ENCODE data around the gene GFRA1.

GFRA1 gene

DNA sequence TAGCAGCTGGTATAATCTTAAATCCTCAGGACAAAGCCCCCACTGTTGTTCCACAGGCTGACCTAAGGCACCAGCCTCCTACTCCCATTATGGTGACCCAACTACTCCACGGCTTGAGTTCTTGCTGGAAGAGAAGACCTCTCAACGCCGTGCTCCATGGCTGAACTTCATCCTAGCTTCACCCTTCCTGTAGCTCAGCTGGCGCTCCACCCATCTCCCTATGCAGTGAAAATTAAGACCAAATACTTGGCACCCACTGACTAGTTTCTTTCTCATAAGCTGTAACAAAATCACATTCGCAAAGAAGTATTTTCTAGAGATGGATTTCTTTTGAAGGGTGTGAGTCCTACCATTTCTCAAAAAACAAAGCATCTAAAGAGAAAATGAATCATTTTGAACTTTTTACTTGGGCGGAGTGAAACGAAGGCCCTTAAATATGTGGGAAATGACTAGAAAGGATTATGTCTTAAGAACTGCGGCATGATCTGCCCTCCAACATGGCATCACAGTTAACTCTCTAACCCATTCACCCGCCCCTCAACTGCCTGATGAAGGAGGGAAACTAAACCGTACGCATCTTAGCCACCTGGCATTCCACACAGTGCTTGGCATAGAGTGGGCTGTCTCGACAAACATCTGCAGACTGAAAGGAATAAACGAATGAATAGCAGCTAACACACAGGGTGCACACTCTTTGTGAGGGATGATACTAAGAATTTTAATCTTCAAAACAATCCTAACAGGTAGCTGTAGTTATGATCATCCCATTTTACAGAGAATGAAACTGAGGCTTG, 32.7 kb downstream of the GFRA1 start:
- H3K4me1 ChIP-seq (ENCODE audit: control insufficient read depth, insufficient read depth, low read length, poor library complexity, severe bottlenecking), result no peaks in the 10 kb centered on the region
- H3K36me3 ChIP-seq (ENCODE audit: control insufficient read depth, insufficient read depth, low read length), result no peaks in the 10 kb centered on the region
- H3K27ac ChIP-seq (ENCODE audit: low read depth, low read length, severe bottlenecking), result no peak overlapping the region
- H3K9me3 ChIP-seq (ENCODE audit: control insufficient read depth, low read length), result no peaks in the 10 kb centered on the region
- H3K4me3 ChIP-seq (ENCODE audit: extremely low read depth, insufficient read depth, low read length, poor library complexity, severe bottlenecking), result no peak overlapping the region
- 90 to 92% methylated on average over 4 to 7 of the region's 13 CpGs for WGBS, 2 experiments (ENCODE audit: insufficient coverage in 2 of 2)

DNA sequence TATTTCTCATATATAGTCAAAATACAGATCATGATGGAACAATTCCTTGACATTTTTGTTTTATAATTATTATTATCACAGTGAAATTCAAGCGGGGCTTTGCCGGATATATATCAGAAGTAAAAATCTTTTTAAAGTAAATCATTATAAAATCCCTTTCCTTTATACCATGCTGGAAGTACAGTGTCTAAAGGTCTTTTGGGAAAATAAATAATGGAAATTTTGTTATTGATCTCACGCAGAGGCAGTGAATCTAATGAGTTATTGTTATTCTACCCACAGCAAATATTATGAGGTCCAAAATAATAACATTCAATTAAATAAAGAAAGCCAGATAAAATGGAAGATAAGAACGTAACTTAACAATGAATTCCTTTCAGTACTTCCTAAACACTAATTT, 33.8 kb downstream of the GFRA1 start:
- Histone ChIP-seq H3K36me3 (ENCODE audit: control insufficient read depth, insufficient read depth, low read length) (no peaks in the 10 kb centered on the region), H3K9me3 (ENCODE audit: control insufficient read depth, low read length) (no peaks in the 10 kb centered on the region), H3K4me1 (ENCODE audit: control insufficient read depth, insufficient read depth, low read length, poor library complexity, severe bottlenecking) (no peaks in the 10 kb centered on the region), H3K27ac (ENCODE audit: low read depth, low read length, severe bottlenecking) (no peak overlapping the region), H3K4me3 (ENCODE audit: extremely low read depth, insufficient read depth, low read length, poor library complexity, severe bottlenecking) (no peak overlapping the region)
- no CpG with 5 or more reads among the region's 4 CpGs for WGBS, 2 experiments (ENCODE audit: insufficient coverage in 2 of 2)

DNA sequence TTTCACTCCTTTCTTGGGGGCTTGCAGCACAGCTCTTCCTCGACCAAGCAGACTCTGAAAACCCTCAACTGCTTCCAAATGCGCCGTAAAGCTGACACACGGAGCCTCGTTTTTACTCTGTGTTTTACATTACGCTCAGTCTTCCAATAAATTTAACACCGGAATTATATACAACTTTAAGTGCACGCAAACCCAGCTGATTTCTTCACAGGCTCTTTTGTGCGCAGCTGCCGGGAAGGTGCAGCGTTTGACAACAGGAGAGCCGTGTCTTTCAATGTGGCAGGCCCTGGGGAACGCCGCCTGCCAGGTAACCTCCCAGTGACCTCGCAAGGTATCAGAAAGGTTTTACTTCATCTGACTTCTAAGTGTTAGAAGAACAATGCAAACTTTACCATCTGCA, 35.0 kb downstream of the GFRA1 start:
- no peaks in the 10 kb centered on the region for H3K36me3 ChIP-seq (ENCODE audit: control insufficient read depth, insufficient read depth, low read length)
- H3K27ac ChIP-seq (ENCODE audit: low read depth, low read length, severe bottlenecking), result no peak overlapping the region
- no peaks in the 10 kb centered on the region for H3K4me1 ChIP-seq (ENCODE audit: control insufficient read depth, insufficient read depth, low read length, poor library complexity, severe bottlenecking)
- no peak overlapping the region for H3K4me3 ChIP-seq (ENCODE audit: extremely low read depth, insufficient read depth, low read length, poor library complexity, severe bottlenecking)
- WGBS, 2 experiments (ENCODE audit: insufficient coverage in 2 of 2), result 87 to 93% methylated on average over 14 to 15 of the region's 15 CpGs
- H3K9me3 ChIP-seq (ENCODE audit: control insufficient read depth, low read length), result no peaks in the 10 kb centered on the region

DNA sequence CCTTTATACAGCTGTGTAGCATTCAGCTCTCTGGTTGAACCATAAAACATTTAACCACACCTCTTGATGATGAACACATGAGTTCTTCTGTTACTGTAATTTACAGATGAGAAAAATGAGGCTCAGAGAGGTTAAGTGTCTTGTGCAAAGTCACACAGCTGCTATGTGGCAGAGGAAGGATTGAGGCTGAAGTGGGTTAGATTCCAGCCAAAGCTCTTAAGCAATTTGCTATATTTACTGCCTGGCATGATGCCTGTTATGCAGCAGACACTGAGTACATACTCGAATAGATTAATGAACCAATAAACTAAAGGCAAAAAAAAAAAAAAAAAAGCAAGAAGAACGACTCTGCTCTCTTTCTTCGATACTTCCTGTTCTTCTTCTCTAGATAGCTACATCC, 35.7 kb downstream of the GFRA1 start:
- no peaks in the 10 kb centered on the region for H3K9me3 ChIP-seq (ENCODE audit: control insufficient read depth, low read length)
- 66% methylated on average over 2 of the region's 3 CpGs; no CpG with 5 or more reads in 1 of the 2 experiments for WGBS, 2 experiments (ENCODE audit: insufficient coverage in 2 of 2)
- no peaks in the 10 kb centered on the region for H3K36me3 ChIP-seq (ENCODE audit: control insufficient read depth, insufficient read depth, low read length)
- H3K4me3 ChIP-seq (ENCODE audit: extremely low read depth, insufficient read depth, low read length, poor library complexity, severe bottlenecking), result no peak overlapping the region
- no peaks in the 10 kb centered on the region for H3K4me1 ChIP-seq (ENCODE audit: control insufficient read depth, insufficient read depth, low read length, poor library complexity, severe bottlenecking)
- no peak overlapping the region for H3K27ac ChIP-seq (ENCODE audit: low read depth, low read length, severe bottlenecking)

DNA sequence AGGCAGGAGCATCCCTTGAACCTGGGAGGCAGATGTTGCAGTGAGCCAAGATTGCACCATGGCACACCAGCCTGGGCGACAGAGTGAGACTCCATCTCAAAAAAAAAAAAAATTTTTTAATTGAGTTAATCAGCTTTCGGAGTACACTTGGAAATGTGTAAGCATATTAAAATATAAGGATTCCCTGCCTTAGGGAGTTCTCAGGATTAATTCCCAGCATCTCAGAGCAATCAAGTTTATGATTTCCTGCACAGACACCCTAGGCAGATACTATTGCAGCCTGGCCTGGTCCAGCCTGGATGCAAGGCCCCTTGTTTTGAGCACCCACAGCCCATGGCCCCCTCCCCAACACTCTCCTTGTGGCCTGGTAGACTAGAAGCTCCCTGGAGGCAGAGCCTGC, 39.8 kb downstream of the GFRA1 start:
- Histone ChIP-seq H3K36me3 (ENCODE audit: control insufficient read depth, insufficient read depth, low read length) (no peaks in the 10 kb centered on the region), H3K4me3 (ENCODE audit: extremely low read depth, insufficient read depth, low read length, poor library complexity, severe bottlenecking) (no peak overlapping the region), H3K27ac (ENCODE audit: low read depth, low read length, severe bottlenecking) (no peak overlapping the region), H3K9me3 (ENCODE audit: control insufficient read depth, low read length) (no peaks in the 10 kb centered on the region), H3K4me1 (ENCODE audit: control insufficient read depth, insufficient read depth, low read length, poor library complexity, severe bottlenecking) (no peaks in the 10 kb centered on the region)
- no CpG with 5 or more reads among the region's 2 CpGs for WGBS, 2 experiments (ENCODE audit: insufficient coverage in 2 of 2)

DNA sequence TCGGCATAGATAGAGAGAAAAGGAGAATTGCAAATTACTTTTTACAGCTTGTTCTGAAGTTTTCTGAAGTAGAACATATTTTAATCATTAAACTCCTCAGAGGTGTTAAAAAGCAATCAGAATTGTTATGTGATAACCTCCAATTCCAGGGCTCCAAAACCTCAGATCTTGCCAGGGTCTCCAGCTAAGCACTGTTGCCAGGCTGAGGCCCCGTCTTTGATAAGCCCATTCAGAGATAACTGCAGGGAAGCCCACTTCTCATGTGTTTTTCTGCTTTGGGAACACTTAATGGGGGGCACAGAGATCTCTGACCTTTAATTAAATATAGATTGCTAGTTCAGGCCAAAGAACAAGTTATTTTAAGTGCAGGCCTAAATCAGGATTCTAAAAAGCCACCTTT, 40.4 kb downstream of the GFRA1 start:
- H3K27ac ChIP-seq (ENCODE audit: low read depth, low read length, severe bottlenecking), result no peak overlapping the region

DNA sequence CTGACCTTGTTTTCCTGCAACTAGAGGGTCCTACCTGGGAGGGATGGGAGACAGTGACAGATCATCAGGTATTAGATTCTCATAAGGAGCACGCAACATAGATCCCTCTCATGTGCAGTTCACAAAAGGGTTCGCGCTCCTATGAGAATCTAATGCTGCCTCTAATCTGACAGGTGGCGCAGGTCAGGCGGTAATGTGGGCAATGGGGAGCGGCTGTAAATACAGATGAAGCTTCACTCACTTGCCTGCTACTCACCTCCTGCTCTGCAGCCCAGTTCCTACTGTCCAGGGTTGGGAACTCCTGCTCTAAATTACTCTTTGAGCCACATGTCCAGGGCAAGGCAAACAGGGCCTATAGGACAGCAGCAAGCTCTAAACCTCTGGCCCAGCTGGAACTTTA, 46.2 kb downstream of the GFRA1 start:
- Histone ChIP-seq H3K4me1 (ENCODE audit: control insufficient read depth, insufficient read depth, low read length, poor library complexity, severe bottlenecking) (no peaks in the 10 kb centered on the region), H3K4me3 (ENCODE audit: extremely low read depth, insufficient read depth, low read length, poor library complexity, severe bottlenecking) (no peak overlapping the region), H3K27ac (ENCODE audit: low read depth, low read length, severe bottlenecking) (no peak overlapping the region), H3K36me3 (ENCODE audit: control insufficient read depth, insufficient read depth, low read length) (no peaks in the 10 kb centered on the region), H3K9me3 (ENCODE audit: control insufficient read depth, low read length) (no peaks in the 10 kb centered on the region)
- 90 to 97% methylated on average over 6 of the region's 6 CpGs for WGBS, 2 experiments (ENCODE audit: insufficient coverage in 2 of 2)

More for the DNA sequence above, 40.4 kb downstream of the GFRA1 start:
- 71% methylated on average over 1 of the region's 2 CpGs; no CpG with 5 or more reads in 1 of the 2 experiments for WGBS, 2 experiments (ENCODE audit: insufficient coverage in 2 of 2)
- no peaks in the 10 kb centered on the region for H3K36me3 ChIP-seq (ENCODE audit: control insufficient read depth, insufficient read depth, low read length)
- no peaks in the 10 kb centered on the region for H3K4me1 ChIP-seq (ENCODE audit: control insufficient read depth, insufficient read depth, low read length, poor library complexity, severe bottlenecking)
- no peak overlapping the region for H3K4me3 ChIP-seq (ENCODE audit: extremely low read depth, insufficient read depth, low read length, poor library complexity, severe bottlenecking)
- no peaks in the 10 kb centered on the region for H3K9me3 ChIP-seq (ENCODE audit: control insufficient read depth, low read length)

DNA sequence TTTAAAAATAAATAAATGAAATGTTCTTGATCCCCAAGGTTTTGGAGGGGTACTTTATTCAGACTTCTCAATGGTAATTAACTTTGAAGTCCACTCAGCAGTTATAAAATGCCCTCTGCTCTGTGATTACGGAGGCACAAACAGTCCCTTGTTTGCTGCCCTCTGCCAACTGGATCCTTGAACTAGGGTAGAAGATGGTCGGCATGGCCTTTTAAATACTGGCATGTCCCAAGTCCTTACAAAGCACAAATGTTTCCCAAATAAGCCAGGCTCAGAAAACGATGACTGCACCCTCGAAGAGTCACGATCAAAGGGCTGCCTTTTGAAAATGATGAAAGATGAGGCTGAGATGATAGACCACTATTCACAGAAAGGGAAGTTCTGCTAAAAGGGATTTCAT, 47.0 kb downstream of the GFRA1 start:
- 94 to 96% methylated on average over 3 to 4 of the region's 5 CpGs for WGBS, 2 experiments (ENCODE audit: insufficient coverage in 2 of 2)
- H3K4me1 ChIP-seq (ENCODE audit: control insufficient read depth, insufficient read depth, low read length, poor library complexity, severe bottlenecking), result no peaks in the 10 kb centered on the region
- no peak overlapping the region for H3K27ac ChIP-seq (ENCODE audit: low read depth, low read length, severe bottlenecking)
- H3K9me3 ChIP-seq (ENCODE audit: control insufficient read depth, low read length), result no peaks in the 10 kb centered on the region
- H3K4me3 ChIP-seq (ENCODE audit: extremely low read depth, insufficient read depth, low read length, poor library complexity, severe bottlenecking), result no peak overlapping the region
- no peaks in the 10 kb centered on the region for H3K36me3 ChIP-seq (ENCODE audit: control insufficient read depth, insufficient read depth, low read length)

DNA sequence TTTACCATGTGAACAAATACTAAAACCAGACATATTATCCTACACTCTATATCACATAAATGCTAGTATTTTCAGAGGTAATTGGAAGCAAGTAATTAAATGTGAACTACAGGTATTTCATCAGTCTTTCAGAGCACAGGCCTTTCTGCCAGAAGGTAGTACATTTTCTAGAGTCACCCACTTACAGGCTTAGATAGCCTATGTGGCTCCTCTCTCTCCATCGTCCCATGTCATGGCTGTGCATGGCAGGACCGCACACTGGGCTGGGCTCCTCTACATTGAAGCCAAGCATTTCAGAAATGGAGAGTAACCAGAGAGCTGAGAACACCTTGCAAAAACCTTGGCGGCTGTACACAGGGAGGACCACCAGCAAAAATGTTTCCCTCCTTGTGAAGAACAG, 49.7 kb downstream of the GFRA1 start:
- Histone ChIP-seq H3K27ac (ENCODE audit: low read depth, low read length, severe bottlenecking) (no peak overlapping the region), H3K9me3 (ENCODE audit: control insufficient read depth, low read length) (no peaks in the 10 kb centered on the region), H3K4me1 (ENCODE audit: control insufficient read depth, insufficient read depth, low read length, poor library complexity, severe bottlenecking) (no peaks in the 10 kb centered on the region), H3K36me3 (ENCODE audit: control insufficient read depth, insufficient read depth, low read length) (no peaks in the 10 kb centered on the region), H3K4me3 (ENCODE audit: extremely low read depth, insufficient read depth, low read length, poor library complexity, severe bottlenecking) (no peak overlapping the region)
- whole genome bisulfite sequencing, 2 experiments (ENCODE audit: insufficient coverage in 2 of 2), result 90 to 96% methylated on average over 3 of the region's 3 CpGs

DNA sequence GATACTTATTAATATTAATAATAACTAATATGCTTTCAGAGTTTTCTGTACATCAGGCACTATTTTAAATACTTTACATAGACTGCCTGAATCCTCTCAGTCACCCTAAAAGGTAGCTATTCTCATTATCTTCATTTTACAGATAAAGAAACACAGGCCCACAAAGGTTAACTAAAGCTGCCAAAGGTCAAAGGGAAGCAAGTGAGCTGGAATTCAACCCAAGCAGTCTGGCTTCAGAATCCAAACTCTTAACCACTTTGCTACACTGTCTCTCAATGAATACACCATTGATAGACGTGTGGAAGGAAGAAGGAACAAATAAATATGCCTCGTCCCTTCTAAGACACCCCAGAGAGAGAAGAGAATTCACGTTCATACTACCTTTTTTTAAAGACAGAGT, 52.0 kb downstream of the GFRA1 start:
- H3K36me3 ChIP-seq (ENCODE audit: control insufficient read depth, insufficient read depth, low read length), result no peaks in the 10 kb centered on the region
- H3K9me3 ChIP-seq (ENCODE audit: control insufficient read depth, low read length), result no peaks in the 10 kb centered on the region
- WGBS, 2 experiments (ENCODE audit: insufficient coverage in 2 of 2), result 80% methylated on average over 1 of the region's 3 CpGs; no CpG with 5 or more reads in 1 of the 2 experiments
- H3K4me1 ChIP-seq (ENCODE audit: control insufficient read depth, insufficient read depth, low read length, poor library complexity, severe bottlenecking), result peaks cover 6% of the 10 kb centered on the region
- H3K27ac ChIP-seq (ENCODE audit: low read depth, low read length, severe bottlenecking), result no peak overlapping the region
- H3K4me3 ChIP-seq (ENCODE audit: extremely low read depth, insufficient read depth, low read length, poor library complexity, severe bottlenecking), result no peak overlapping the region

DNA sequence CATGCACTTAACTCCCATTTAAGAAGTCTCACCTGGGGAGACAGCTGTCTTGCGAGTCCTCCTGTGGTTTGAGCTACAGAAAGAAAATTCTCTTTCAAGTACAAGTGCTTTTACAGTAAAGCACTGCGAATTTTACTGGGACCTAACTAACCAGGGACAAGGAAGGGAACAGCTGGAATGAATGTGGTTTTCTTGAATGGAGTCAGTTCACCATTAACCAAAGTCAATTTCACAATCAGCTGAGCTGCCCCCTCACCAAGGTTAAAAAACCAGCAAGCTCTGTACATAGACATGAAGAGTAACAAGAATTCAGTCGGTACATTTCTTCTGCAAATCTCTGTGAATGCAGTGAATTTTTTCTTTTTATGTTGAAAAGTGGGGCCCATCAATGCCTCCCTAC, 56.3 kb downstream of the GFRA1 start:
- H3K4me1 ChIP-seq (ENCODE audit: control insufficient read depth, insufficient read depth, low read length, poor library complexity, severe bottlenecking), result peaks cover 15% of the 10 kb centered on the region
- H3K9me3 ChIP-seq (ENCODE audit: control insufficient read depth, low read length), result no peaks in the 10 kb centered on the region
- no peaks in the 10 kb centered on the region for H3K36me3 ChIP-seq (ENCODE audit: control insufficient read depth, insufficient read depth, low read length)
- 83 to 100% methylated on average over 1 of the region's 3 CpGs for WGBS, 2 experiments (ENCODE audit: insufficient coverage in 2 of 2)
- H3K27ac ChIP-seq (ENCODE audit: low read depth, low read length, severe bottlenecking), result no peak overlapping the region
- H3K4me3 ChIP-seq (ENCODE audit: extremely low read depth, insufficient read depth, low read length, poor library complexity, severe bottlenecking), result no peak overlapping the region

All from mesodermal cell (in vitro differentiated cells).